Astrocyte (in vitro differentiated cells and primary cell): Measurements from ENCODE around the gene MN1.

Source experiments
- EZH2 ChIP-seq: IDR thresholded peaks from 2 replicates; pipeline ENCODE4 v1.6.1; 2012; ENCODE audit warnings: mild to moderate bottlenecking, low read length, inconsistent platforms; ENCODE audit not compliant: insufficient read depth
- TF ChIP-seq, protein P1 (sequence below): IDR thresholded peaks from 2 replicates; pipeline ENCODE4 v1.5.1; 2011; ENCODE audit warnings: low read depth, mild to moderate bottlenecking, inconsistent platforms, low read length, moderate library complexity; ENCODE audit not compliant: insufficient read depth

DNA sequence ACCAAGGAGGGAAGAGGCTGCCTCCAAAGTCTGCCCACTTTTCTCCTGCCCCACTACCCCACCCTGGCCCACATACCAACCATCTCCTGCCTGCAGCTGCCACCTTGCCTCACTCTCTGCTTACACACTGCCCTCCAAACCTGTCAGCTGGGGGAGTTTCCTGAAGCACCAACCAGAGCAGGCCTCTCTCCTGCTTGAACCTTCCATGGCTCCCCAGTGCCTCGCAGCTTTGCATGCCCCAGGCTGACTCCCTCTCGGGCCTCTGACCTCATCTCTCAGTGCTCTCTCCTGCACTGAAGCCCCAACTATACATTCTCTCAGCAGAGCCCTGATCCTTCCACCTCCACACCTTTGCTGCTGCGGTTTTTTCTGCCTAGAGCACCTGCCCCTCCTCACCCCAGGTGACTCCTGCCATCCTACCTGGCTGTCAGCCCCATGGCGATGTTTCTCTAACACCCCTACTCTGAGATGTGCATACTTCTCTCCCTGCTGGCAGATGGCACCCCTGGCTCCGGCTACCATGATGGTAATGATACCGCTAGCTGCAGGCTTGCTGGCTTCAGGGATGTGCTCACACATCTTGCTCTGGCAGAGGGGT lies 43.5 kb downstream of the MN1 start:
- TF ChIP-seq, protein P1, sequence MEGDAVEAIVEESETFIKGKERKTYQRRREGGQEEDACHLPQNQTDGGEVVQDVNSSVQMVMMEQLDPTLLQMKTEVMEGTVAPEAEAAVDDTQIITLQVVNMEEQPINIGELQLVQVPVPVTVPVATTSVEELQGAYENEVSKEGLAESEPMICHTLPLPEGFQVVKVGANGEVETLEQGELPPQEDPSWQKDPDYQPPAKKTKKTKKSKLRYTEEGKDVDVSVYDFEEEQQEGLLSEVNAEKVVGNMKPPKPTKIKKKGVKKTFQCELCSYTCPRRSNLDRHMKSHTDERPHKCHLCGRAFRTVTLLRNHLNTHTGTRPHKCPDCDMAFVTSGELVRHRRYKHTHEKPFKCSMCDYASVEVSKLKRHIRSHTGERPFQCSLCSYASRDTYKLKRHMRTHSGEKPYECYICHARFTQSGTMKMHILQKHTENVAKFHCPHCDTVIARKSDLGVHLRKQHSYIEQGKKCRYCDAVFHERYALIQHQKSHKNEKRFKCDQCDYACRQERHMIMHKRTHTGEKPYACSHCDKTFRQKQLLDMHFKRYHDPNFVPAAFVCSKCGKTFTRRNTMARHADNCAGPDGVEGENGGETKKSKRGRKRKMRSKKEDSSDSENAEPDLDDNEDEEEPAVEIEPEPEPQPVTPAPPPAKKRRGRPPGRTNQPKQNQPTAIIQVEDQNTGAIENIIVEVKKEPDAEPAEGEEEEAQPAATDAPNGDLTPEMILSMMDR = no peak
- TF ChIP-seq EZH2 = no peak
